GM21529 (cell line): ENCODE data around the gene GTF2F2.

ENCODE experiments used
- ATAC-seq: cut with Tn5 transposase; IDR thresholded peaks from one replicate; pipeline ENCODE4 v1.9.1; 2021; ENCODE audit not compliant: unreplicated experiment

The GTF2F2 gene

DNA sequence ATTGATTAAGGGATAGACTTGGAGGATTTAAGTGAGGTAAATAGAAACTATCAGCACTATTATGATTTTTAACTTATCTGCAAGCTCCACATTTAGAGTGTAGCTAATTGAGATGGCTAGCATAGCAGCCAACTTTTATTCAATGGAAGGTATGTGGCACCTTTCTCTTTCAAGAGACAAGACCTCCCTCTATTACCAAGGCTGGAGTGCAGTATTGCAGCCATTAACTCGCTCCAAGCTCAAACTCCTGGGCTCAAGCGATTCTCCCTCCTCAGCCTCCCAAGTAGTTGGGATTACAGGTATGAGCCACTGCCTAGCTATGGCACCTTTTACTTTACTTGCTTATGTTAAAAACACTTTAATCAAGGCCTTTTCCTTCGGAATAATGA, 212.5 kb downstream of the GTF2F2 start:
- ATAC-seq, result no peak

DNA sequence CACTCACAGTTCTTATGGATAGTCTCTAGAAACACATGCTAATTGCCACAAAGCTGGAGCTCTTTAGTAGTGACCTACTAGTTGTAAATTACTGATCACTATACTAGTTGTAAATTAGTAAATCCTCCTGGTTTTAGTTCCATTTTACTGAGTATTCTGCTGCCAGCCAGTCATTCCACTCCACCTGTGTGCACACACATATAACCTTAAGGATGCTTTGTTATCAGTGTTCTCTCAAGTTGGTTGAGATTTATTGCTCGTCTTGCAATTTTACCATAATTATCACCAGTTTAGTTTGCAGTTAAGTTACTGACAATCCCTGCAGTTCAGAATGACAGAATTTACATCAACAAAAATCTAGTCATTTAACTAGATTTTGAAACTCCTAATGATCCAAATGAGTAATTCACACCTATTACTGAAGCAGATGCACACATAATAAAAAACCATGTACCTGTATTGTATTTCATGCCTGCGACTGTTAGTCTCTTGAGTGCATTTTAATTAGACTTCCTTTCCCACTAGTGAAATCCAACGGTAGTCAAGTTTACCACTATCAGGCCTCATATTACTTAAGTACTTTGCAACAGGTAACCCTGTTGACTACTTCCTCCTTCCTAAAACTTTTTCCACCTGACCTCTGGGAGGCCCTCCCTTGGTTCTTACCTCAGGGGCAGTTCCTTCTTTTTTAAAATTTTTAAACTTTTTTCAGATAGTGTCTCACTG, 213.1 kb downstream of the GTF2F2 start:
- no peak for ATAC-seq
